ENCODE data around the gene EPB41L1. TPM values are rescaled to one million over a fixed set of nuclear protein-coding genes. Genes with fewer than 3 reads are reported as not detected.
A peak's percentile ranks its signal among the peaks of the same experiment; 100 is the strongest.

EPB41L1 gene
- total RNA-seq, 1 donor from 2014 or later: 7.3 TPM

GRCh38 chr20:36218380-36219064, 64.0 kb downstream of the EPB41L1 start:
- no peak for DNase-seq (ENCODE audit: low read depth in 2 of 2)

GRCh38 chr20:36219671-36220220, 65.2 kb downstream of the EPB41L1 start:
- DNase-seq (ENCODE audit: low read depth in 2 of 2): no peak

- no peak for DNase-seq (ENCODE audit: low read depth in 2 of 2)
Observed at GRCh38 chr20:36225666-36226065, 71.1 kb downstream of the EPB41L1 start.

- DNase-seq (ENCODE audit: low read depth in 2 of 2): no peak
Observed at GRCh38 chr20:36228770-36229169, 74.2 kb downstream of the EPB41L1 start.

- DNase-seq (ENCODE audit: low read depth in 2 of 2): no peak
Observed at GRCh38 chr20:36230019-36230418, 75.5 kb downstream of the EPB41L1 start.

- DNase-seq (ENCODE audit: low read depth in 2 of 2): no peak
Observed at GRCh38 chr20:36231331-36231730, 76.8 kb downstream of the EPB41L1 start.

GRCh38 chr20:36234771-36235320, 80.3 kb downstream of the EPB41L1 start:
- DNase-seq (ENCODE audit: low read depth in 2 of 2): no peak

GRCh38 chr20:36235892-36236785, 81.6 kb downstream of the EPB41L1 start, which contains the start of gene AAR2:
TSS of gene AAR2 (plus strand) at chr20:36236478. CDS start at chr20:36239869, 3,391 bp downstream.
- DNase-seq (ENCODE audit: low read depth in 2 of 2): peak; percentile 59 to 75

GRCh38 chr20:36236786-36237121, 82.2 kb downstream of the EPB41L1 start:
- DNase-seq (ENCODE audit: low read depth in 2 of 2): peak in 1 of 2 donors; percentile 6

- DNase-seq (ENCODE audit: low read depth in 2 of 2): no peak
Observed at GRCh38 chr20:36237477-36237876, 82.9 kb downstream of the EPB41L1 start.

- DNase-seq (ENCODE audit: low read depth in 2 of 2): no peak
Observed at GRCh38 chr20:36238153-36238552, 83.6 kb downstream of the EPB41L1 start.

GRCh38 chr20:36238760-36239159, 84.2 kb downstream of the EPB41L1 start:
- no peak for DNase-seq (ENCODE audit: low read depth in 2 of 2)

- DNase-seq (ENCODE audit: low read depth in 2 of 2): no peak
Observed at GRCh38 chr20:36240076-36240475, 85.5 kb downstream of the EPB41L1 start.

- DNase-seq (ENCODE audit: low read depth in 2 of 2): no peak
Observed at GRCh38 chr20:36241678-36242077, 87.1 kb downstream of the EPB41L1 start.

- no peak for DNase-seq (ENCODE audit: low read depth in 2 of 2)
Observed at GRCh38 chr20:36243726-36244125, 89.2 kb downstream of the EPB41L1 start.

- DNase-seq (ENCODE audit: low read depth in 2 of 2): no peak
Observed at GRCh38 chr20:36246401-36246800, 91.9 kb downstream of the EPB41L1 start.

- no peak for DNase-seq (ENCODE audit: low read depth in 2 of 2)
Observed at GRCh38 chr20:36248836-36249235, 94.3 kb downstream of the EPB41L1 start.

- DNase-seq (ENCODE audit: low read depth in 2 of 2): no peak
Observed at GRCh38 chr20:36249450-36249849, 94.9 kb downstream of the EPB41L1 start.

- no peak for DNase-seq (ENCODE audit: low read depth in 2 of 2)
Observed at GRCh38 chr20:36251426-36251825, 96.9 kb downstream of the EPB41L1 start.

- no peak for DNase-seq (ENCODE audit: low read depth in 2 of 2)
Observed at GRCh38 chr20:36252511-36252910, 98.0 kb downstream of the EPB41L1 start.

- no peak for DNase-seq (ENCODE audit: low read depth in 2 of 2)
Observed at GRCh38 chr20:36253036-36253435, 98.5 kb downstream of the EPB41L1 start.

- no peak for DNase-seq (ENCODE audit: low read depth in 2 of 2)
Observed at GRCh38 chr20:36254076-36254475, 99.5 kb downstream of the EPB41L1 start.

Data from dermis microvascular lymphatic vessel endothelial cell (primary cell).